LNCaP clone FGC (cell line): Measurements from ENCODE around the gene LRRFIP2.
"Not testable (repeated sequence)": the region's sequence is repeated elsewhere in the genome, so short reads cannot be mapped to it uniquely, and the experiment has no call there.

Source experiments
- DNase-seq: peaks from one replicate; pipeline ENCODE4 v3.0.0-alpha.2; 2011; ENCODE audit warnings: low read depth
- H3K4me3 ChIP-seq: 2 replicates; pipeline ENCODE4 v1.5.1; 2011; ENCODE audit warnings: mild to moderate bottlenecking, low read depth, low read length, control low read depth
- CTCF ChIP-seq: IDR thresholded peaks from 2 replicates; pipeline ENCODE4 v1.5.1; 2012; ENCODE audit warnings: mild to moderate bottlenecking; ENCODE audit not compliant: control insufficient read depth, insufficient read depth; ENCODE audit errors: extremely low read depth

The LRRFIP2 gene

DNA sequence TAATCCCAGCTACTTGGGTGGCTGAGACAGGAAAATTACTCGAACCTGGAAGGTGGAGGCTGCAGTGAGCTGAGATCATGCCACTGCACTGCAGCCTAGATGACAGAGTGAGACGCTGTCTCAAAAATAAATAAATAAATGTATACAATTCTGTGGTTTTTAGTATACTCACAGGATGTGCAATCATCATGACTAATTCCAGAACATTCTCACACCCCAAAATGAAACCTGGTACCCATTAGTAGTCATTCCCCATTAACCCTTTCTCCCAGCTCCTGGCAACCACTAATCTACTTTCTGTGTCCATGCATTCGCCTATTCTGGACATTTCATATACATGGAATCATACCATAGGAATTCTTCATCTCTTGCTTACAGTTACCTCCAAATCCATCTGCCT, 44.5 kb downstream of the LRRFIP2 start:
- DNase-seq = no peak
- TF ChIP-seq CTCF = no peak
- no peak overlapping the region for H3K4me3 ChIP-seq

- no peak for TF ChIP-seq CTCF
- no peak for DNase-seq
These were observed 47.0 kb downstream of the LRRFIP2 start for GRCh38 chr3:37127340-37127739.

DNA sequence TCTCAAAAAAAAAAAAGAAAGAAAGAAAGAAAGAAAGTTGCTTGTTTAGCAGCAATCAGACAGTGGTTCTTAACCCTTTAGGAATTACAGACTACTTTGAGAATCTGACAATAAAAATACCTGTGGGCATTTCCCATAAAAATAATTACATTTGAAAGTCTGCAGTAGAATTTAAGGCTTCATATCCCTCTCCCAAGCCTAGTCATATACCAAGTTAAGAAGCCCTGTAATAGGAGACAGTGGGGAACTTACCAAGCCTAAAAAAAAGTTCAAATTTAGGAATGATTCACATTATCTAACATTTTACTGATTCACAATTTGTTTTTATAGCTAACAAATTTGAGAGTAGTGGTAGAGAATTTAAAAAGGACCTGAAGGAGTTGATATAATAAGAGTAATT, 47.5 kb downstream of the LRRFIP2 start:
- no peak for DNase-seq
- TF ChIP-seq CTCF = no peak

More at GRCh38 chr3:37127340-37127739, 47.0 kb downstream of the LRRFIP2 start:
- no peak overlapping the region for H3K4me3 ChIP-seq

DNA sequence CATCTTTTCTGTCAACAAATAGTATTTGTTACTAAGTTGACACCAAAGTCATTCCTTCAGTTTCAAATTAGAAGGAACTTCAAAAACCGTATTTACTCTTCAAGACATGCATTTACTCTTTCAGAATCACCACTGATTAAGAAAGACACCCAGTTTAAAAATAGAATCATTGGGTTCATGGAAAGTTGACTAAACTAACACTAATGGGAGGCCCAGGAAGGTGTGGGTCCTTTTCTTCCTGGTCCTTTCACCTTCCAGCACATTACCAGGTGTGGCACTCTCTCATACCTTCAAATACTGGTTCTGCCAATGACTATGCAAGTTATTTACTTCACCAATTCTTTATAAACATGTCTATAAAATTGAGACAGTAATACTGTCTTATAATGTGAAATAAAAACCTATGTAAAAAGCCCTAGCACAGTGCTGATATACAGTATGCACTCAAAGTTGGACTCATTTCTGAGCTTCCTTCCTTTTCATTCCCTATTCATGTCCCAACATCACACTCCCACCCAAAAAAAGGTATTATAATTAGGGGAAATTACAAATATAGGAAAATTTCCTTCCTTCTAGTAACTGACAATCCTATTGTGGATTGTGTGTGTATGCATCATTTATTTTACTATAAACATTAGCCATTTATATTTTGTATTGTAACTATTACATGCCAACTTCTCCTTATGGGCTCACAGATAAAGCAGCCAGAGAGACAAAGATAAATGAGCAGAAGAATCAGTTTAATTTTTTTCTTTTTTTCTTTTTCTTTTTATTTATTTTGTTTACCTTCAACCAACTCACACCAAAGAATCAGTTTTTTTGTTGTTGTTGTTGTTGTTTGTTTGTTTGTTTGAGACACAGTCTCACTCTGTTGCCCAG, 48.9 kb downstream of the LRRFIP2 start:
- H3K4me3 ChIP-seq = no peak overlapping the region
- no peak for DNase-seq
- TF ChIP-seq CTCF = no peak

More for the DNA sequence above, 47.5 kb downstream of the LRRFIP2 start:
- no peak overlapping the region for H3K4me3 ChIP-seq

DNA sequence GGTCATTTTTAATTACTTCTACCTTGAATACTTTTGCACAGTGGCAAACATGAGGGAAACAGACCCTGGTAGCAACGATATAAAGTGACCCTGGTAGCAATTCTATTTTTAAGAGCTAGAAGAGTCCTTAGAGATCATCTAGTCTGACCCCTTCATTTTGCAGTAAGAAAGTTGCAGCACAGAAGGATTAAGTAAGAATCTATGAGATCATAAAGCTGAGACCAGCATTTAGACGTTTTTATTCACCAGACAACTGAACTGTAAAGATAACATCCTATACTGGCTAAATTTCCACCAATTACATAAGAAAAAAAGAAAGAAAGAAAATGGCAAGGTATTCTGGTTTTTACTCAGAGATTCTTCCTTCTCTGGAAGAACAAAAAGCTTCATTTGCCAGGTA, 49.9 kb downstream of the LRRFIP2 start:
- TF ChIP-seq CTCF = no peak
- DNase-seq = no peak
- no peak overlapping the region for H3K4me3 ChIP-seq

GRCh38 chr3:37123292-37123691, 51.1 kb downstream of the LRRFIP2 start:
- TF ChIP-seq CTCF = no peak
- no peak for DNase-seq
- no peak overlapping the region for H3K4me3 ChIP-seq

GRCh38 chr3:37122069-37122468, 52.3 kb downstream of the LRRFIP2 start:
- not testable (repeated sequence) for H3K4me3 ChIP-seq, DNase-seq
